ENCODE measurements around the gene CABCOCO1. TPM values are rescaled to one million over a fixed set of nuclear protein-coding genes. Genes with fewer than 3 reads are reported as not detected.

The CABCOCO1 gene
- total RNA-seq, 1 donor from 2014 or later = not detected

DNA sequence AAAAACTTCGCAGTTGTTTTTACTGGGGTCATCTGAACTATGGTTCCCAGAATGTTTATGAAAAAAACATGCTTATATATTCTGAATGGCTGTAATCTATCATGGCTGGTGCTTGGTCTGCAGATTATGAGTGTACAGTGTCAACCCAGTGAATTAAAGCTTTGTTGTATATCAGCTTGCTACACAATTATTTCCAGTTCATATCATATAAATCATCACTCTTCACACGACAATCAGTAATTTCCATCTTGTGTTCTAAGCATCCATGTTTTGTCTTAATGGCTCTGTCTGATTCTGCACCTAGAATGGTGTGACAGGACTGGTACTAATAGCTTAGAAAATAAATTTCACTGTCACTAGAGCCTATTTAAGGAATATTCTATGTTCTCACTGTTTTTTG, 83.6 kb downstream of the CABCOCO1 start:
- no peak for DNase-seq
- intact Hi-C loops (cut with DNase I) = no loop called here

DNA sequence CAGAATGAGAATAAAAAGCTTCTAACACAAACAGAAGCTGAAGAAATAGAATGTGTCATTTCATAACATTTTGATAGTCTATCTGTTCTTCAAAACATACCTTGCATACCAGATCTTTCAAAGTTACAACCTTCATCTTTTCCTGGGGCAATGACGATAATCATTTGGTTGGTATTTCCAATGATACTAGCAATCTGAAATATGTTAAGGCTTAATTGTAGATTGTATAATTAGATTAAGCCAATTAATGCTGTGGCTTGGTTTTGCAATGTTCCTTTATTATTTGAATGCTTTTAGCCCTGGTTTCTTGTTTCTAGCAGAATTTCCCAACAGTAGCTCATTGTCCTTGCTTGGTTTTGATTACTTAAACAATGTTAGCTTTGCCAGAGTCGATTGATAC, 84.6 kb downstream of the CABCOCO1 start:
- intact Hi-C loops (cut with DNase I) = no loop called here
- Histone ChIP-seq H3K27me3 (no peaks in the 10 kb centered on the region), H3K4me3 (no peak overlapping the region), H3K9me3 (no peaks in the 10 kb centered on the region), H3K27ac (no peak overlapping the region), H3K36me3 (no peaks in the 10 kb centered on the region), H3K4me1 (peaks cover 13% of the 10 kb centered on the region)
- TF ChIP-seq, protein P1, sequence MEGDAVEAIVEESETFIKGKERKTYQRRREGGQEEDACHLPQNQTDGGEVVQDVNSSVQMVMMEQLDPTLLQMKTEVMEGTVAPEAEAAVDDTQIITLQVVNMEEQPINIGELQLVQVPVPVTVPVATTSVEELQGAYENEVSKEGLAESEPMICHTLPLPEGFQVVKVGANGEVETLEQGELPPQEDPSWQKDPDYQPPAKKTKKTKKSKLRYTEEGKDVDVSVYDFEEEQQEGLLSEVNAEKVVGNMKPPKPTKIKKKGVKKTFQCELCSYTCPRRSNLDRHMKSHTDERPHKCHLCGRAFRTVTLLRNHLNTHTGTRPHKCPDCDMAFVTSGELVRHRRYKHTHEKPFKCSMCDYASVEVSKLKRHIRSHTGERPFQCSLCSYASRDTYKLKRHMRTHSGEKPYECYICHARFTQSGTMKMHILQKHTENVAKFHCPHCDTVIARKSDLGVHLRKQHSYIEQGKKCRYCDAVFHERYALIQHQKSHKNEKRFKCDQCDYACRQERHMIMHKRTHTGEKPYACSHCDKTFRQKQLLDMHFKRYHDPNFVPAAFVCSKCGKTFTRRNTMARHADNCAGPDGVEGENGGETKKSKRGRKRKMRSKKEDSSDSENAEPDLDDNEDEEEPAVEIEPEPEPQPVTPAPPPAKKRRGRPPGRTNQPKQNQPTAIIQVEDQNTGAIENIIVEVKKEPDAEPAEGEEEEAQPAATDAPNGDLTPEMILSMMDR (IDR thresholded peaks at IDR 0.05) = no peak
- DNase-seq = no peak
- ATAC-seq = no peak

More for the DNA sequence above, 83.6 kb downstream of the CABCOCO1 start:
- Histone ChIP-seq H3K9me3 (no peaks in the 10 kb centered on the region), H3K27me3 (no peaks in the 10 kb centered on the region), H3K4me3 (no peak overlapping the region), H3K4me1 (peaks cover 4% of the 10 kb centered on the region), H3K27ac (no peak overlapping the region), H3K36me3 (no peaks in the 10 kb centered on the region)
- TF ChIP-seq, protein P1 (IDR thresholded peaks at IDR 0.05) = no peak
- no peak for ATAC-seq

DNA sequence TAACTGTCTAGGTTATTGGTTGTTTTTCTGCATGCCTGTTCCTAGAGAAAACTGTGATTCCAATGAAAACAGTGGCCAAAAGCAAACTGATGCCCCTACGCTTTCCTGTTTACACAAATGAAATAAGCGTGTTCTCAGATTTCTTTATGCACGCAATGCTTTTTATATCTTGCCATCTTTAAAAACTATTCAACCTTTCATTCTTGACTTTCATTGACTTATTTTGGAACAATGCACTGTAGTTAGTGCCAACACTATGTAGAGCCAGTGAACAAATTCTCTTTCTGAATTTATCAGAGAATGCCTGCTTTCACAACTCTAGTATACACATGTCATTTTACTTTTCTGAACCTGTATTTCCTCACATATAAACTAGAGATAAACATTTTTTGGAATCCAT, 86.6 kb downstream of the CABCOCO1 start:
- intact Hi-C loops (cut with DNase I) = no loop called here
- TF ChIP-seq, protein P1 (IDR thresholded peaks at IDR 0.05) = no peak
- DNase-seq (no peak), ATAC-seq (no peak)
- no peaks in the 10 kb centered on the region for H3K27me3 ChIP-seq
- H3K36me3 ChIP-seq = no peaks in the 10 kb centered on the region
- no peak overlapping the region for H3K4me3 ChIP-seq
- H3K4me1 ChIP-seq = peaks cover 17% of the 10 kb centered on the region
- no peak overlapping the region for H3K27ac ChIP-seq
- H3K9me3 ChIP-seq = no peaks in the 10 kb centered on the region

DNA sequence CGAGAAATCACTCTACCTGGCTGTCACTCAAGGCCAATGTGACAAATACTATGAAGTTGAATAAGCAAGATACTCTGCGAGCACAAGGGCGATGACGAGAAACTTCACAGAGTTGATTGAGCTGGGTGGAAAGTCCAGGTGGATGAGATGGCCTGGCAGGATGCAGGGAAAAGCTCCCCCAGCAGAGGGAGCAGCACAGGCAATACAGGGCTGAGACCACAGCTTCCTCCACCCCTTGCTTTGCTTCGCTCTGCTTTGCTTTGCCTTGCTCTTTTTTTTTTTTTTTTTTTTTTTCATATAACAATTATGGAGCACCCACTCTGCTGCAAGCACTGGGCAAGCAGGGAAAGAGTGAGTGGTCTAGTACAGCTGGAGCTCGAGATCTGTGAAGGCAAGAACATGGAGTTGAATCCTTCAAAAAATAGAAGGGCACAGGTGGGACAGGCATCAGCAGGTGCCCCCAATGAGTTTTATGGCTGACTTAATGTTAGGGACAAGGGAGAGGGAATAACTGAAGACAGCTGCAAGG, 88.3 kb downstream of the CABCOCO1 start:
- no peaks in the 10 kb centered on the region for H3K27me3 ChIP-seq
- H3K27ac ChIP-seq = no peak overlapping the region
- intact Hi-C loops (cut with DNase I) = no loop called here
- H3K4me3 ChIP-seq = no peak overlapping the region
- peak; percentile 100 for ATAC-seq
- TF ChIP-seq, protein P1 (IDR thresholded peaks at IDR 0.05) = peak; percentile 75
- DNase-seq = peak; percentile 83
- no peaks in the 10 kb centered on the region for H3K9me3 ChIP-seq
- H3K36me3 ChIP-seq = no peaks in the 10 kb centered on the region
- H3K4me1 ChIP-seq = peaks cover 17% of the 10 kb centered on the region

DNA sequence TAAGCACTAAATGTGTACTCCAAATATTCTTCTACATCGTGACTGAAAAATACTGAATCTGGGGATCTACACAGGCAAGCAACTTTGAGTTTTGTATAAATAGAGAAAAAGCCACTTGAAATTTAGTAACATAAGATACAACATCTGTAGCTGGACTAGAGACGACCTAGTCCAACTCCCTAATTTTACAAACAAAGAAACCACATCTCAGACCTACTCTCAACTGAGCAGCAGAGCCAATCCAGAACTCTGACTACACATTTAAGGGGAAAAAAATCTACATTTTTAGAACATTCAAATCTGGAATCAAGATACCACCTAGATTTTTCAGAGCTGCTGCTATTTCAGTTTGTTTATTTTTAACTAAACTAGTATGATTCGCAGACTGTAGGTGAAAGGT, 88.9 kb downstream of the CABCOCO1 start:
- ATAC-seq = no peak
- intact Hi-C loops (cut with DNase I) = no loop called here
- Histone ChIP-seq H3K9me3 (no peaks in the 10 kb centered on the region), H3K4me3 (no peak overlapping the region), H3K36me3 (no peaks in the 10 kb centered on the region), H3K27ac (no peak overlapping the region), H3K4me1 (peaks cover 17% of the 10 kb centered on the region), H3K27me3 (no peaks in the 10 kb centered on the region)
- no peak for DNase-seq
- TF ChIP-seq, protein P1 (IDR thresholded peaks at IDR 0.05) = no peak
